Astrocyte of the spinal cord (primary cell): ENCODE measurements around the gene COPS2.

Source experiments
- DNase-seq: peaks from one replicate; pipeline ENCODE4 v3.0.0; 2011; ENCODE audit warnings: low read depth, low spot score
- H3K4me3 ChIP-seq: 2 replicates; pipeline ENCODE4 v1.5.1; 2011; ENCODE audit warnings: low read depth, mild to moderate bottlenecking, low read length, moderate library complexity
- CTCF ChIP-seq: IDR thresholded peaks from 2 replicates; pipeline ENCODE4 v1.5.1; 2012; ENCODE audit warnings: low read depth, mild to moderate bottlenecking, low read length, inconsistent platforms
- in situ Hi-C: cut with HindIII; loops from 2 replicates; pipeline ENCODE4 v1.10.0; 2017; ENCODE audit warnings: low sequenced_read_pairs

COPS2 gene

GRCh38 chr15:49155110-49155833 is at the start of gene COPS2:
COPS2 (minus strand) TSS chr15:49155599; CDS start chr15:49155578, 21 bp downstream.
- no peak for TF ChIP-seq CTCF
- in situ Hi-C loops = no loop called here
- DNase-seq = peak; percentile 99
- H3K4me3 ChIP-seq = peak within 1 kb of the TSS; percentile 100

DNA sequence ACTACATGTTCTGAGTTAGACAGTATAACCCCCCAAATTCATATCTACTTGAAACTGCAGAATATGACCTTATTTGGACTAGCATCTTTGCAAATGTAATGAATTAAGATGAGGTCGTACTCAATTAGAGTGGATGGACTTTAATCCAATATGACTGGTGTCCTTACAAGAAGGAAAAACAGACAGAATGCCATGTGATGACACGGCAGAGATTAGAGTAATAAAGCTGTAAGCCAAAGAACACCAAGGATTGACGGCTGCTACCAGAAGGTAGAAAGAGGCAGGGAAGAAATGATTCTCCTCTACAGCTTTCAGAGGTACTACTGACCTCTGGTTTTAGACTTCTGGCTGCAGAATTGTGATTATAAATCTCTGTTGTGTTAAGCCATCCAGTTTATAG is 44.9 kb upstream of the COPS2 start:
- TF ChIP-seq CTCF = no peak
- H3K4me3 ChIP-seq = no peak overlapping the region
- in situ Hi-C loops = no loop called here
- no peak for DNase-seq

GRCh38 chr15:49199666-49200065 is 44.3 kb upstream of the COPS2 start:
- no peak for TF ChIP-seq CTCF
- in situ Hi-C loops = no loop called here
- DNase-seq = no peak
- no peak overlapping the region for H3K4me3 ChIP-seq

GRCh38 chr15:49196856-49197255 is 41.5 kb upstream of the COPS2 start:
- in situ Hi-C loops = no loop called here
- TF ChIP-seq CTCF = no peak
- no peak overlapping the region for H3K4me3 ChIP-seq
- DNase-seq = no peak

GRCh38 chr15:49191892-49192291 is 36.5 kb upstream of the COPS2 start:
- in situ Hi-C loops = no loop called here

DNA sequence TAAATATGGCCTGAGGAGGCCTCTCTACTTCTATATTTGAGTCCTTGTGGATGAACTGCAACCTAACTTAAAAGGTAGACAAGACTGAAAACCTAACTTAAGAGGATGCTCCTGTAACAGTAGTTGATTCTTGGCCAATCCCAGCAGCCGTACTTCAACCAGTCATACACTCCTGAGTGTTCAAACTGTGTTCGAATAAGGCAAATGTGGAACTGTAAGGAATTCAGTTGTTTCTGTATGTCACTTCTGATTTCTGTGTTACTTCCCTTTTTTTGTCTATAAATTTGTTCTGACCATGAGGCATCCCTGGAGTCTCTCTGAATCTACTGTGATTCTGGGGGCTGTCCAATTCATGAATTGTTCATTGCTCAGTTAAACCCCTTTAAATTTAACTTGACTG is 35.2 kb upstream of the COPS2 start:
- no peak overlapping the region for H3K4me3 ChIP-seq
- TF ChIP-seq CTCF = no peak
- no peak for DNase-seq
- in situ Hi-C loops = no loop called here

More at GRCh38 chr15:49191892-49192291, 36.5 kb upstream of the COPS2 start:
- H3K4me3 ChIP-seq = no peak overlapping the region
- DNase-seq = no peak
- TF ChIP-seq CTCF = no peak
